Transverse colon (tissue), 4 donors: ENCODE data around the gene TPPP.

Source experiments
- CTCF ChIP-seq, 5 experiments: fragments of 200-600 bp in 3 of 5; fragments of 450-650 bp in 2 of 5; sonication (generic) in 3 of 5; IDR thresholded peaks; 1 replicate in 2 of 5; 2 replicates in 3 of 5; pipeline ENCODE4 v1.5.1; 2016 to 2017; ENCODE audit warnings: antibody characterized with exemption in 5 of 5, inconsistent platforms in 3 of 5, mild to moderate bottlenecking in 2 of 5, moderate library complexity in 1 of 5
- EP300 ChIP-seq: sonication (generic); formaldehyde crosslinking; IDR thresholded peaks from one replicate; pipeline ENCODE4 v1.6.1; 2017; ENCODE audit warnings: antibody characterized with exemption, low read depth
- POLR2A ChIP-seq: fragments of 450-650 bp; IDR thresholded peaks from one replicate; pipeline ENCODE4 v1.6.1; 2016; ENCODE audit warnings: antibody characterized with exemption, mild to moderate bottlenecking, moderate library complexity
- POLR2AphosphoS5 ChIP-seq, 3 donors: sonication (generic); formaldehyde crosslinking; IDR thresholded peaks; one replicate each; pipeline ENCODE4 v1.6.1; 2016; ENCODE audit warnings: antibody characterized with exemption in 3 of 3

DNA sequence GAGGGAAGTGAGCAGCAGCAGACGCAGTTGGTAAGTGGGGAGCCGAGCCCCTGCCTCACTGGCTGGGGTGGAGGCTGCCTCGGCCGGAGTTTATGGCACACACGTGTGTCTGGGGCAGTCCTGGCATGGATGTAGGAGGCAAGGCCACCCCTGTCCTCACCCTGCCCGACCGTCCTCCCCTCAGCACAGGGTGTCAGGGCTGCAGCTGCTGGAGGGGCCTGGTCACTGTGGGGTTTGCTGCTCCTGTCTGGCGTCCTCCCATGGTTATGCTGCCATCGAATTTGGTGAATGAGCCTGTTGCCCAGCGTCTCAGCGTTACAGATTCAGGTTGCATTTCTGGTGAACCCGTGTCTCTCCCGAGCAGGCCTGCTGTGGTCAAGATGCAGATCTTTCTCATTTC lies 48.6 kb downstream of the TPPP start:
- TF ChIP-seq POLR2A (no peak), POLR2AphosphoS5 (IDR thresholded peaks at IDR 0.05) (no peak), CTCF (IDR thresholded peaks at IDR 0.05) (no peak), EP300 (no peak)
